Activated naive CD4-positive, alpha-beta T cell treated with anti-CD3 and anti-CD28 coated beads, Interleukin-2, amount 50 U/mL, for 72 hours (primary cell): Measurements from ENCODE around the gene GRM7. TPM values are rescaled to one million over a fixed set of nuclear protein-coding genes. Genes with fewer than 3 reads are reported as not detected.

Experiments
- ATAC-seq, 2 donors: fragments of 150-1000 bp; cut with Tn5 transposase; 2 replicates each; pipeline ENCODE4 v1.10.0; 2021; ENCODE audit warnings: mild to moderate bottlenecking in 2 of 2, moderate library complexity in 2 of 2
- DNase-seq, 2 donors: peaks; one replicate each; pipeline ENCODE4 v3.0.0; 2021 to 2022; ENCODE audit warnings: low spot score in 2 of 2
- H3K27ac Mint-ChIP-seq, 2 donors: one replicate each; pipeline ENCODE4 v1.8.0; 2022; ENCODE audit warnings: mild to moderate bottlenecking in 2 of 2, mixed read lengths in 2 of 2
- H3K36me3 Mint-ChIP-seq, 2 donors: one replicate each; pipeline ENCODE4 v1.8.0; 2022; ENCODE audit warnings: mixed read lengths in 2 of 2
- H3K9me3 Mint-ChIP-seq, 2 donors: one replicate each; pipeline ENCODE4 v1.8.0; 2022; ENCODE audit warnings: mixed read lengths in 2 of 2
- total RNA-seq, 2 donors: library from RNA; stranded (reverse); gene quantifications; one replicate each; pipeline ENCODE4 v1.2.3, GENCODE V29; 2022

Gene GRM7
- total RNA-seq, 2 donors from 2014 or later, result not detected

GRCh38 chr3:7621046-7621630, 760.2 kb downstream of the GRM7 start:
- ATAC-seq, result no peak
- Mint-ChIP-seq H3K27ac (no peak overlapping the region), H3K36me3 (no peaks in the 10 kb centered on the region), H3K9me3 (no peaks in the 10 kb centered on the region)
- DNase-seq, result no peak

- H3K36me3 Mint-ChIP-seq, result no peaks in the 10 kb centered on the region
- H3K27ac Mint-ChIP-seq, result no peak overlapping the region
- no peaks in the 10 kb centered on the region for H3K9me3 Mint-ChIP-seq
- no peak for DNase-seq
- no peak for ATAC-seq
Measured at GRCh38 chr3:7621651-7622050, 760.7 kb downstream of the GRM7 start.

GRCh38 chr3:7625021-7625420, 764.1 kb downstream of the GRM7 start:
- Mint-ChIP-seq H3K9me3 (no peaks in the 10 kb centered on the region), H3K36me3 (no peaks in the 10 kb centered on the region), H3K27ac (no peak overlapping the region)
- ATAC-seq (no peak), DNase-seq (no peak)

GRCh38 chr3:7630351-7630911, 769.5 kb downstream of the GRM7 start:
- Mint-ChIP-seq H3K36me3 (no peaks in the 10 kb centered on the region), H3K27ac (no peak overlapping the region), H3K9me3 (no peaks in the 10 kb centered on the region)
- no peak for DNase-seq
- no peak for ATAC-seq

- Mint-ChIP-seq H3K27ac (no peak overlapping the region), H3K36me3 (no peaks in the 10 kb centered on the region), H3K9me3 (no peaks in the 10 kb centered on the region)
- ATAC-seq (no peak), DNase-seq (no peak)
Measured at GRCh38 chr3:7630925-7631324, 770.0 kb downstream of the GRM7 start.

- no peaks in the 10 kb centered on the region for H3K9me3 Mint-ChIP-seq
- no peak overlapping the region for H3K27ac Mint-ChIP-seq
- ATAC-seq (no peak), DNase-seq (no peak)
- no peaks in the 10 kb centered on the region for H3K36me3 Mint-ChIP-seq
Measured at GRCh38 chr3:7632305-7632704, 771.4 kb downstream of the GRM7 start.

GRCh38 chr3:7637694-7638093, 776.8 kb downstream of the GRM7 start:
- ATAC-seq, result no peak
- Mint-ChIP-seq H3K27ac (no peak overlapping the region), H3K36me3 (no peaks in the 10 kb centered on the region), H3K9me3 (peaks cover 4 to 7% of the 10 kb centered on the region in 2 donors)
- DNase-seq, result no peak

GRCh38 chr3:7638103-7638502, 777.2 kb downstream of the GRM7 start:
- Mint-ChIP-seq H3K9me3 (peaks cover 4 to 7% of the 10 kb centered on the region in 2 donors), H3K36me3 (no peaks in the 10 kb centered on the region), H3K27ac (no peak overlapping the region)
- DNase-seq, result no peak
- no peak for ATAC-seq

GRCh38 chr3:7640787-7641186, 779.9 kb downstream of the GRM7 start:
- ATAC-seq (peak in 1 of 2 donors; percentile 46), DNase-seq (no peak)
- Mint-ChIP-seq H3K9me3 (peaks cover 4 to 7% of the 10 kb centered on the region in 2 donors), H3K27ac (no peak overlapping the region), H3K36me3 (no peaks in the 10 kb centered on the region)

- no peaks in the 10 kb centered on the region for H3K36me3 Mint-ChIP-seq
- no peak for ATAC-seq
- DNase-seq, result no peak
- no peaks in the 10 kb centered on the region for H3K9me3 Mint-ChIP-seq
- no peak overlapping the region for H3K27ac Mint-ChIP-seq
Measured at GRCh38 chr3:7646851-7647250, 785.9 kb downstream of the GRM7 start.

- DNase-seq, result no peak
- no peak for ATAC-seq
- no peak overlapping the region for H3K27ac Mint-ChIP-seq
- no peaks in the 10 kb centered on the region for H3K9me3 Mint-ChIP-seq
- H3K36me3 Mint-ChIP-seq, result no peaks in the 10 kb centered on the region
Measured at GRCh38 chr3:7650466-7650865, 789.6 kb downstream of the GRM7 start.

- ATAC-seq (no peak), DNase-seq (no peak)
- Mint-ChIP-seq H3K36me3 (no peaks in the 10 kb centered on the region), H3K27ac (no peak overlapping the region), H3K9me3 (no peaks in the 10 kb centered on the region)
Measured at GRCh38 chr3:7651274-7651673, 790.4 kb downstream of the GRM7 start.

GRCh38 chr3:7657214-7658112, 796.5 kb downstream of the GRM7 start:
- ATAC-seq, result no peak
- DNase-seq, result no peak
- Mint-ChIP-seq H3K36me3 (no peaks in the 10 kb centered on the region), H3K9me3 (no peaks in the 10 kb centered on the region), H3K27ac (no peak overlapping the region)

GRCh38 chr3:7658294-7658693, 797.4 kb downstream of the GRM7 start:
- H3K27ac Mint-ChIP-seq, result no peak overlapping the region
- ATAC-seq, result no peak
- H3K36me3 Mint-ChIP-seq, result no peaks in the 10 kb centered on the region
- no peaks in the 10 kb centered on the region for H3K9me3 Mint-ChIP-seq
- no peak for DNase-seq

GRCh38 chr3:7659079-7659478, 798.2 kb downstream of the GRM7 start:
- DNase-seq (no peak), ATAC-seq (no peak)
- Mint-ChIP-seq H3K27ac (no peak overlapping the region), H3K9me3 (no peaks in the 10 kb centered on the region), H3K36me3 (no peaks in the 10 kb centered on the region)

- no peak for DNase-seq
Measured at GRCh38 chr3:7663771-7664170, 802.9 kb downstream of the GRM7 start.

GRCh38 chr3:7667774-7668173, 806.9 kb downstream of the GRM7 start:
- Mint-ChIP-seq H3K27ac (no peak overlapping the region), H3K9me3 (no peaks in the 10 kb centered on the region), H3K36me3 (no peaks in the 10 kb centered on the region)
- DNase-seq, result no peak
- ATAC-seq, result no peak

More at GRCh38 chr3:7663771-7664170, 802.9 kb downstream of the GRM7 start:
- Mint-ChIP-seq H3K36me3 (no peaks in the 10 kb centered on the region), H3K27ac (no peak overlapping the region), H3K9me3 (no peaks in the 10 kb centered on the region)
- ATAC-seq, result no peak

- DNase-seq (no peak), ATAC-seq (no peak)
- no peak overlapping the region for H3K27ac Mint-ChIP-seq
- H3K36me3 Mint-ChIP-seq, result no peaks in the 10 kb centered on the region
- no peaks in the 10 kb centered on the region for H3K9me3 Mint-ChIP-seq
Measured at GRCh38 chr3:7669641-7670040, 808.7 kb downstream of the GRM7 start.
